Prostate gland (tissue), 2 donors: ENCODE data around the gene ARHGAP26. TPM values are rescaled to one million over a fixed set of nuclear protein-coding genes. Genes with fewer than 3 reads are reported as not detected.

ENCODE experiments used
- DNase-seq: peaks from one replicate; pipeline ENCODE4 v3.0.0-alpha.2; 2019; ENCODE audit warnings: low spot score
- H3K27ac ChIP-seq, 2 donors: fragments of 200-600 bp; sonication (generic); 2 replicates each; pipeline ENCODE4 v1.5.1; 2017 to 2019
- H3K27me3 ChIP-seq: fragments of 200-600 bp; sonication (generic); replicated peaks from 2 replicates; pipeline ENCODE4 v1.5.1; 2019; ENCODE audit not compliant: insufficient read depth
- H3K36me3 ChIP-seq, 2 donors: fragments of 200-600 bp; sonication (generic); 1 replicate in 1 of 2; 2 replicates in 1 of 2; pipeline versions ENCODE4 v1.5.1 to v1.8.1; 2017 to 2019
- H3K4me1 ChIP-seq: fragments of 200-600 bp; sonication (generic); replicated peaks from 2 replicates; pipeline ENCODE4 v1.5.1; 2019
- H3K4me3 ChIP-seq, 2 donors: fragments of 200-600 bp; sonication (generic); 2 replicates each; pipeline ENCODE4 v1.5.1; 2017 to 2019
- H3K9me3 ChIP-seq: fragments of 200-600 bp; sonication (generic); 2 replicates; pipeline ENCODE4 v1.5.1; 2017
- POLR2A ChIP-seq: fragments of 450-650 bp; IDR thresholded peaks from one replicate; pipeline ENCODE4 v1.6.1; 2016; ENCODE audit warnings: antibody characterized with exemption, mild to moderate bottlenecking
- POLR2AphosphoS5 ChIP-seq: sonication (generic); formaldehyde crosslinking; IDR thresholded peaks from one replicate; pipeline ENCODE4 v1.6.1; 2017; ENCODE audit warnings: antibody characterized with exemption
- WGBS: methylation state at CpG from one replicate; pipeline ENCODE4 v1.1.5; 2018; 5-methylcytosine and 5-hydroxymethylcytosine counted together
- intact Hi-C: fragments of 100-400 bp; cut with DNase I; formaldehyde crosslinking; loops from one replicate; pipeline ENCODE4 v1.14.2; 2022
- total RNA-seq, 2 donors: library from RNA; depleted of rRNA; stranded (reverse); fragments of >200 nt; gene quantifications; one replicate each; pipeline ENCODE4 v1.1.0, GENCODE V29; 2016
- TF ChIP-seq, protein P1 (sequence below), 4 experiments: fragments of 200-600 bp in 2 of 4; fragments of 450-650 bp in 2 of 4; sonication (generic) in 2 of 4; IDR thresholded peaks; 1 replicate in 3 of 4; 2 replicates in 1 of 4; pipeline ENCODE4 v1.5.1; 2016 to 2019; ENCODE audit warnings: antibody characterized with exemption in 4 of 4, mild to moderate bottlenecking in 2 of 4, moderate library complexity in 2 of 4

The ARHGAP26 gene
- total RNA-seq, 2 donors from 2014 or later: 11.7 to 39.8 TPM

DNA sequence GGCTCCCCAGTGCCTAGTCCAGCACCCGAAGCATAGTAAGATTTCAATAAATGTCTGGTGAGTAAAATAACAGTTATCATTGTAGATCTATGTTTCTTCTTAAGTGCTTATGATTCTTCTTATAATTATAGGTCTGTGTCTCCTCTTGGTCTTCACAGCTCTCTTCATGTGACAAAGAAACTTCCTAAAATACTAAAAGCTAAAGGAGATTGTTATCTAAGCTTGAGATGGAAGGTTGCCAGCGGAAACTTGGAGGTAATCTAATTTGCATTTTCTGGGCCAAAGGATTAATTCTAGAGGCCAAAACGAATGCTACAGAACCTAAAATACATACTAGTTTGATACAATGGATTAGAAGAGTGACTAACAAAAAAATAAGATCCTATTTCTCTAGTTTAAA, 13.6 kb upstream of the ARHGAP26 start:
- Histone ChIP-seq H3K4me1 (peaks cover 8% of the 10 kb centered on the region), H3K36me3 (no peaks in the 10 kb centered on the region), H3K27me3 (no peaks in the 10 kb centered on the region), H3K9me3 (no peaks in the 10 kb centered on the region), H3K27ac (no peak overlapping the region), H3K4me3 (no peak overlapping the region)
- no peak for DNase-seq
- intact Hi-C loops: no loop called here
- 29% methylated on average over 3 of the region's 3 CpGs for WGBS
- TF ChIP-seq, protein P1, sequence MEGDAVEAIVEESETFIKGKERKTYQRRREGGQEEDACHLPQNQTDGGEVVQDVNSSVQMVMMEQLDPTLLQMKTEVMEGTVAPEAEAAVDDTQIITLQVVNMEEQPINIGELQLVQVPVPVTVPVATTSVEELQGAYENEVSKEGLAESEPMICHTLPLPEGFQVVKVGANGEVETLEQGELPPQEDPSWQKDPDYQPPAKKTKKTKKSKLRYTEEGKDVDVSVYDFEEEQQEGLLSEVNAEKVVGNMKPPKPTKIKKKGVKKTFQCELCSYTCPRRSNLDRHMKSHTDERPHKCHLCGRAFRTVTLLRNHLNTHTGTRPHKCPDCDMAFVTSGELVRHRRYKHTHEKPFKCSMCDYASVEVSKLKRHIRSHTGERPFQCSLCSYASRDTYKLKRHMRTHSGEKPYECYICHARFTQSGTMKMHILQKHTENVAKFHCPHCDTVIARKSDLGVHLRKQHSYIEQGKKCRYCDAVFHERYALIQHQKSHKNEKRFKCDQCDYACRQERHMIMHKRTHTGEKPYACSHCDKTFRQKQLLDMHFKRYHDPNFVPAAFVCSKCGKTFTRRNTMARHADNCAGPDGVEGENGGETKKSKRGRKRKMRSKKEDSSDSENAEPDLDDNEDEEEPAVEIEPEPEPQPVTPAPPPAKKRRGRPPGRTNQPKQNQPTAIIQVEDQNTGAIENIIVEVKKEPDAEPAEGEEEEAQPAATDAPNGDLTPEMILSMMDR (IDR thresholded peaks at IDR 0.05): no peak
- TF ChIP-seq POLR2A (no peak), POLR2AphosphoS5 (no peak)

DNA sequence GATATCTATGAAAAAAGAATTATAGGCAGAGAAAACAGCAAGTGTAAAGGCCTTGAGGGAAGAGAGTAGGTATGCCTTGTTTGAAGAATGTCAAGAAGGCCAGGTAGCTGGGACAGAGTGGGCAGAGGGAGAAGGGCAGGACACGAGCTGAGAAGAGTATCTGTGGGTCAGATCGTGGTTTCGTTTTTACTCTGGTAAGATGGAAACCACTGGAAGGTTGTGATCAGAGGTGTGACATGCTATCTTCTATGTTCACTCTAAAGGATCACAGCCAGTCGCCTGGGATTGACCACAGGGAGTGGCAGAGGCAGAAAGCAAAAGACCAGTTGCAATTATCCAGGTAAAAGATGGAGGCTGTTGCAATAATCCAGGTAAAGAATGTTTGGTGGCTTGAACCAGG, 12.6 kb upstream of the ARHGAP26 start:
- Histone ChIP-seq H3K27ac (no peak overlapping the region), H3K4me1 (peaks cover 4% of the 10 kb centered on the region), H3K36me3 (no peaks in the 10 kb centered on the region), H3K9me3 (no peaks in the 10 kb centered on the region), H3K4me3 (no peak overlapping the region), H3K27me3 (no peaks in the 10 kb centered on the region)
- DNase-seq: no peak
- 95% methylated on average over 4 of the region's 4 CpGs for whole genome bisulfite sequencing
- TF ChIP-seq POLR2A (no peak), POLR2AphosphoS5 (no peak)
- TF ChIP-seq, protein P1 (IDR thresholded peaks at IDR 0.05): no peak
- intact Hi-C loops: no loop called here

DNA sequence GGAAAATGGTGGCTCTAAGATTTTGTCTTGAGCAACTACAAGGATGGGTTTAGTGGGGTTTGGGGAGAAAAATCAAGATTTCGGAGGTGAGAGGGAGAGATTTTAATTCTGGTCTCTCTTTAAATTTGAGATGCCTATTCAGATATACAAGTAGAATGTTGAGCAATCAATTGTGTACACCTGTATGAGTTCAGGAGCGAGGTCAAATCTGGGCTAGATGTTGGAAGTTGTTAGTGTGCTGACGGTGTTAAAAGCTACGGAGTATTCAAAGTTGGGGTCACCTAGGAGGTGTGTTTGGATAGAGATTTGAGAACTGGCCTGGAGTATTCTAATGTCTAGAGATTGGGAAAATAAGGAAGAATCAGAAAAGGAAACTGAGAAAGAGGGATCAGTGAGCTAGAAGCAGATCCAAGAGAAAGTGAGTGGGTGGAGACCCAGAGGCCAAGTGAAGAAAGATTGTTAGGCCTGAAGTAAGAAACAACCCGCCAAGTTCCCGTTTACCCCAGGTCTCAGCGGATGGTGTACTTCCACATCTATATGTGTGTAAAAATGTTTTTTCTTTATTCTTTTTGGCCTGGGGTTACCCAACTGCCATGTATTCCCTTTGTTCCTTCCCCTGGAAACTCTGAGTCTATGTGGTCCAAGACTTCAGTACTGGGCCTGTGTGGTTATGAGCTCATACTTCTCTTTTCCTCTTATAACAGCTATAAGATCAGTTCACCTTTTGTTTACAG, 11.9 kb upstream of the ARHGAP26 start:
- 88% methylated on average over 7 of the region's 7 CpGs for WGBS
- DNase-seq: no peak
- no peak for TF ChIP-seq POLR2A
- no peak for TF ChIP-seq POLR2AphosphoS5
- TF ChIP-seq, protein P1 (IDR thresholded peaks at IDR 0.05): no peak
- Histone ChIP-seq H3K9me3 (no peaks in the 10 kb centered on the region), H3K36me3 (no peaks in the 10 kb centered on the region), H3K27me3 (no peaks in the 10 kb centered on the region), H3K27ac (no peak overlapping the region), H3K4me3 (no peak overlapping the region), H3K4me1 (no peaks in the 10 kb centered on the region)
- intact Hi-C loops: no loop called here

DNA sequence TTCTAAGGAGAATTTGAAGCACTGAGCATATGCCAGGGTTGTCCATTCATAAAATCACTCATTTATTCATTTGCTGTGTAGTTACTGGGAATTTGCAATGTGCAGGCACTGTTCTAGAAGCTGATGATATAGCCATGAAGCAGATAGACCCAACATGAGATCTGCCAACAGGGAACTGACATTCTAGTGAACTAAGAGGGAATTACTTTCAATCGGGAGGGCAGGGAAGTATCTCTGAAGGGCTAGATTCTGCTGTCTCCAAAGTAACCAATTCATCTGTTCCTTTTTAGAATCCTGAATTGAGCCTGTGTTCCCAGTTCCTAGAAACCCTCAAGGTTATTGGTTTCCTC, 11.4 kb upstream of the ARHGAP26 start:
- 80% methylated on average over 1 of the region's 1 CpG for WGBS
- no peaks in the 10 kb centered on the region for H3K36me3 ChIP-seq
- TF ChIP-seq POLR2A (no peak), POLR2AphosphoS5 (no peak)
- TF ChIP-seq, protein P1 (IDR thresholded peaks at IDR 0.05): no peak
- H3K9me3 ChIP-seq: no peaks in the 10 kb centered on the region
- no peak overlapping the region for H3K27ac ChIP-seq
- H3K4me3 ChIP-seq: no peak overlapping the region
- H3K4me1 ChIP-seq: no peaks in the 10 kb centered on the region
- DNase-seq: no peak
- H3K27me3 ChIP-seq: no peaks in the 10 kb centered on the region
- intact Hi-C loops: no loop called here

DNA sequence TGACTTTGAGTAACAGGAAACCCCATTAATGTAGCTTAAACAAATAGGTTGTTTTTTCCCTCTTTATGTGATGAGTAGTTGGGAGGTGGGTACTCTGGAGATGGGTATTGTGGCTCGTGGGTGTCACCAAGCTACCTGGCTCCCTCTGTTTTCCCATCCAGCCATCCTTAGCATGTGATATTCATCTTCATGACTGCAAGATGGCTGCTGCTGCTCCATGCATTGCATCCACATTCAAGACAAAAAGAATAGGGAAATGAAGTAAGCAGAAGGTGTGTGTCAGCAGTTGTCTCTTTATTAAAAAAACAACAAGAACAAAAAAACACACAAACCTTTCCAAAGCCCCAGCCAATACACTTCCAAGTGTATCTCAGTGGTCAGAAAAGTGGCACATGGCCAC, 6.5 kb upstream of the ARHGAP26 start:
- H3K9me3 ChIP-seq: no peaks in the 10 kb centered on the region
- H3K36me3 ChIP-seq: no peaks in the 10 kb centered on the region
- no peak for DNase-seq
- intact Hi-C loops: no loop called here
- H3K27ac ChIP-seq: no peak overlapping the region
- no peaks in the 10 kb centered on the region for H3K4me1 ChIP-seq
- H3K4me3 ChIP-seq: no peak overlapping the region
- H3K27me3 ChIP-seq: no peaks in the 10 kb centered on the region
- 86% methylated on average over 1 of the region's 1 CpG for WGBS
- TF ChIP-seq, protein P1 (IDR thresholded peaks at IDR 0.05): no peak
- TF ChIP-seq POLR2A (no peak), POLR2AphosphoS5 (no peak)
